Neuronal stem cell (in vitro differentiated cells): ENCODE results near the gene RLN3.
A peak's percentile ranks its signal among the peaks of the same experiment; 100 is the strongest.

Experiments used
- DNase-seq: peaks from one replicate; pipeline ENCODE4 v3.0.0-alpha.2; 2013; ENCODE audit warnings: low spot score
- H2AFZ ChIP-seq: one replicate; pipeline ENCODE4 v1.6.1; 2013; ENCODE audit warnings: mild to moderate bottlenecking, low read length, inconsistent platforms
- H2AK5ac ChIP-seq: 2 replicates; pipeline ENCODE4 v1.6.1; 2013; ENCODE audit warnings: low read depth, mild to moderate bottlenecking, inconsistent platforms, low read length, moderate library complexity, mixed read lengths
- H2BK120ac ChIP-seq: 2 replicates; pipeline ENCODE4 v1.6.1; 2013; ENCODE audit warnings: low read depth, mild to moderate bottlenecking, inconsistent platforms, low read length, moderate library complexity, mixed read lengths
- H2BK12ac ChIP-seq: one replicate; pipeline ENCODE4 v1.6.1; 2013; ENCODE audit warnings: low read length, inconsistent platforms
- H2BK15ac ChIP-seq: 2 replicates; pipeline ENCODE4 v1.6.1; 2013; ENCODE audit warnings: mild to moderate bottlenecking, low read length, inconsistent platforms, mixed read lengths
- H2BK5ac ChIP-seq: one replicate; pipeline ENCODE4 v1.6.1; 2013; ENCODE audit warnings: inconsistent platforms, mild to moderate bottlenecking, low read length, moderate library complexity
- H3K14ac ChIP-seq: one replicate; pipeline ENCODE4 v1.6.1; 2013; ENCODE audit warnings: low read length, inconsistent platforms
- H3K18ac ChIP-seq: 2 replicates; pipeline ENCODE4 v1.6.1; 2013; ENCODE audit warnings: low read length, inconsistent platforms
- H3K23ac ChIP-seq: 2 replicates; pipeline ENCODE4 v1.6.1; 2013; ENCODE audit warnings: low read depth, mild to moderate bottlenecking, mixed read lengths, low read length, inconsistent platforms; ENCODE audit not compliant: poor library complexity
- H3K27ac ChIP-seq: replicated peaks from 3 replicates; pipeline ENCODE4 v1.5.1; 2013; ENCODE audit warnings: low read length, inconsistent platforms
- H3K27me3 ChIP-seq, 3 experiments: 2 replicates each; pipeline ENCODE4 v1.6.1; 2013; ENCODE audit warnings: low read length in 3 of 3, mild to moderate bottlenecking in 2 of 3, inconsistent platforms in 1 of 3, low read depth in 1 of 3, mixed read lengths in 1 of 3, moderate library complexity in 1 of 3; ENCODE audit not compliant: control insufficient read depth in 3 of 3, insufficient read depth in 3 of 3
- H3K36me3 ChIP-seq, 2 donors: replicated peaks in 1 of 2; 2 replicates each; pipeline ENCODE4 v1.6.1; 2013; ENCODE audit warnings: low read length in 2 of 2; ENCODE audit not compliant: control insufficient read depth in 2 of 2, insufficient read depth in 2 of 2
- H3K4ac ChIP-seq: 2 replicates; pipeline ENCODE4 v1.6.1; 2013; ENCODE audit warnings: inconsistent platforms, mild to moderate bottlenecking, low read length, moderate library complexity
- H3K4me1 ChIP-seq, 2 donors: 1 replicate in 1 of 2; 2 replicates in 1 of 2; pipeline ENCODE4 v1.6.1; 2013; ENCODE audit warnings: low read length in 2 of 2, low read depth in 1 of 2; ENCODE audit not compliant: control insufficient read depth in 2 of 2, insufficient read depth in 1 of 2
- H3K4me2 ChIP-seq: one replicate; pipeline ENCODE4 v1.6.1; 2013; ENCODE audit warnings: mild to moderate bottlenecking, low read length, inconsistent platforms; ENCODE audit not compliant: insufficient read depth, poor library complexity, severe bottlenecking
- H3K4me3 ChIP-seq, 2 donors: 2 replicates each; pipeline ENCODE4 v1.5.1; 2013; ENCODE audit warnings: low read length in 2 of 2, mild to moderate bottlenecking in 2 of 2, inconsistent platforms in 1 of 2, moderate library complexity in 1 of 2
- H3K79me1 ChIP-seq: one replicate; pipeline ENCODE4 v1.6.1; 2013; ENCODE audit warnings: low read depth, mild to moderate bottlenecking, inconsistent platforms, low read length, moderate library complexity
- H3K9ac ChIP-seq: one replicate; pipeline ENCODE4 v1.6.1; 2013; ENCODE audit warnings: mild to moderate bottlenecking, low read depth, low read length, inconsistent platforms; ENCODE audit not compliant: poor library complexity
- H3K9me3 ChIP-seq, 2 donors: replicated peaks in 1 of 2; 2 replicates each; pipeline versions ENCODE3 to v1.6.1; 2013; ENCODE audit warnings: low read length in 2 of 2, mild to moderate bottlenecking in 2 of 2, inconsistent platforms in 1 of 2, low read depth in 1 of 2, mixed read lengths in 1 of 2, moderate library complexity in 1 of 2; ENCODE audit not compliant: control insufficient read depth in 2 of 2, insufficient read depth in 1 of 2
- H4K8ac ChIP-seq: one replicate; pipeline ENCODE4 v1.6.1; 2013; ENCODE audit warnings: low read depth, mild to moderate bottlenecking, inconsistent platforms, low read length, moderate library complexity
- H4K91ac ChIP-seq: one replicate; pipeline ENCODE4 v1.6.1; 2013; ENCODE audit warnings: low read length, low read depth, mild to moderate bottlenecking, inconsistent platforms; ENCODE audit not compliant: poor library complexity
- WGBS, 2 donors: extraction: QIAGEN DNeasy Blood & Tissue Kit; methylation state at CpG; one replicate each; pipeline ENCODE4 v1.1.7; 2013; ENCODE audit warnings: missing lambda C conversion rate in 2 of 2, mixed read lengths in 1 of 2; ENCODE audit not compliant: insufficient read length in 2 of 2, insufficient replicate concordance in 1 of 2; ENCODE audit errors: extremely low coverage in 2 of 2; 5-methylcytosine and 5-hydroxymethylcytosine counted together

RLN3 gene

DNA sequence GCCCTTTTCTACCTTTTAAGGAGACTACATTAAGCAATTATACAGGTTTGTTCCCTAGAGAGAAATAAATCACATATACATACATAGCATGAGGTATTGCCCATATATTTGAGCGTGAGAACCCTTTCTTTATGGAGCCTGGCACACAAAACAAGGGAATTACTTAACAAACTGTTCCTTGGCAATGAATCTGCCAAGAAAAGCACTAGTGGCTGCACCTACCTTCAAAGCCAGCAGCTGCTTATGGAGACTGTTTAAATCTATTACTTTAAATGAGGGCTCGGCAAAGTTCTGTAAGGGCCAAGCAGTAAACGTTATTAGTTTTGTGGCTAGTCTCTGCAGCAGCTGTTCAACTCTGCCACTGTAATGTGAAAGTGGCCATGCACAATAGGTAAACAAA lies 28.9 kb upstream of the RLN3 start:
- H3K79me1 ChIP-seq: peaks cover 6% of the 10 kb centered on the region
- no peak overlapping the region for H2AK5ac ChIP-seq
- H3K4ac ChIP-seq: no peak overlapping the region
- no peak overlapping the region for H4K8ac ChIP-seq
- H3K4me2 ChIP-seq: no peak overlapping the region
- H3K23ac ChIP-seq: no peak overlapping the region
- H3K4me1 ChIP-seq: no peaks in the 10 kb centered on the region
- H4K91ac ChIP-seq: no peak overlapping the region
- peaks cover 9 to 12% of the 10 kb centered on the region in 2 donors for H3K9me3 ChIP-seq
- no CpG with 5 or more reads among the region's 3 CpGs for WGBS, 2 donors
- no peak overlapping the region for H3K27ac ChIP-seq
- H3K14ac ChIP-seq: no peak overlapping the region
- H2BK15ac ChIP-seq: no peak overlapping the region
- no peak for DNase-seq
- no peak overlapping the region for H2BK5ac ChIP-seq
- no peak overlapping the region for H3K4me3 ChIP-seq
- H3K18ac ChIP-seq: no peak overlapping the region
- H2BK120ac ChIP-seq: no peak overlapping the region
- H2BK12ac ChIP-seq: no peak overlapping the region
- no peaks in the 10 kb centered on the region for H3K27me3 ChIP-seq
- no peak overlapping the region for H2AFZ ChIP-seq
- H3K36me3 ChIP-seq: peaks cover 3% of the 10 kb centered on the region in 2 donors
- no peak overlapping the region for H3K9ac ChIP-seq

DNA sequence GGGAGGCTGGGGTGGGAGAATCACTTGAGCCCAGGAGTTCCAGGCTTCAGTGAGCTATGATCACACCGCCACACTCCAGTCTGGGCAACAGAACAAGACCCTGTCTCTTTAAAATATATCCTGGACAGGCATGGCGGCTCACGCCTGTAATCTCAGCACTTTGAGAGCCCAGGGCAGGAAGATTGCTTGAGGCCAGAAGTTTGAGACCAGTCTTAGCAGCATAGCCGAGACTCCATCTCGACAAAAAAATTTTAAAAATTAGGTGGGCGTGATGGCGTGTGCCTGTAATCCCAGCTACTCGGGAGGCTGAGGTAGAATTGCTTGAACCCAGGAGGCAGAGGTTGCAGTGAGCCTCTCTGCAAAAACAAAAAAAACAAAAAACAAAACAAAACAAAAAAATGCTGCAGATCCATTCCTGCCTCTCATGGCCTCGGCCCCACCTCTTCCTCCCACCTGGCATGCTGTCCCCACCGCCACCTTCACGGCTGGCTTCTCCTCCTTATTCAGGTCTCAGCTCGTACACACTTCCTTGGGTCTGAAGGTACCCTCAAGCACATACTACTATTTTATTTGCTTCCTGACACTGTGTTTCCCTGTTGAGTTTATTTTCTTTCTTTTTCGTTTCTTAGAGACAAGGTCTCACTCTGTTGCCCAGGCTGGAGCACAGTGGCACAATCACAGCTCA lies 27.1 kb upstream of the RLN3 start:
- Histone ChIP-seq H3K79me1 (peaks cover 7% of the 10 kb centered on the region), H3K23ac (no peak overlapping the region), H4K91ac (no peak overlapping the region), H2BK12ac (no peak overlapping the region), H3K9ac (no peak overlapping the region), H3K27me3 (no peaks in the 10 kb centered on the region), H3K4me2 (no peak overlapping the region), H3K36me3 (peaks cover 0 to 3% of the 10 kb centered on the region in 2 donors), H3K27ac (no peak overlapping the region), H2BK5ac (no peak overlapping the region), H2AFZ (no peak overlapping the region), H3K4me1 (peaks cover 0 to 2% of the 10 kb centered on the region in 2 donors), H3K4me3 (no peak overlapping the region), H3K18ac (no peak overlapping the region), H2BK15ac (no peak overlapping the region), H3K4ac (no peak overlapping the region), H4K8ac (no peak overlapping the region), H3K9me3 (peaks cover 9 to 12% of the 10 kb centered on the region in 2 donors), H2AK5ac (no peak overlapping the region), H3K14ac (no peak overlapping the region), H2BK120ac (no peak overlapping the region)
- no peak for DNase-seq
- WGBS, 2 donors: no CpG with 5 or more reads among the region's 13 CpGs

DNA sequence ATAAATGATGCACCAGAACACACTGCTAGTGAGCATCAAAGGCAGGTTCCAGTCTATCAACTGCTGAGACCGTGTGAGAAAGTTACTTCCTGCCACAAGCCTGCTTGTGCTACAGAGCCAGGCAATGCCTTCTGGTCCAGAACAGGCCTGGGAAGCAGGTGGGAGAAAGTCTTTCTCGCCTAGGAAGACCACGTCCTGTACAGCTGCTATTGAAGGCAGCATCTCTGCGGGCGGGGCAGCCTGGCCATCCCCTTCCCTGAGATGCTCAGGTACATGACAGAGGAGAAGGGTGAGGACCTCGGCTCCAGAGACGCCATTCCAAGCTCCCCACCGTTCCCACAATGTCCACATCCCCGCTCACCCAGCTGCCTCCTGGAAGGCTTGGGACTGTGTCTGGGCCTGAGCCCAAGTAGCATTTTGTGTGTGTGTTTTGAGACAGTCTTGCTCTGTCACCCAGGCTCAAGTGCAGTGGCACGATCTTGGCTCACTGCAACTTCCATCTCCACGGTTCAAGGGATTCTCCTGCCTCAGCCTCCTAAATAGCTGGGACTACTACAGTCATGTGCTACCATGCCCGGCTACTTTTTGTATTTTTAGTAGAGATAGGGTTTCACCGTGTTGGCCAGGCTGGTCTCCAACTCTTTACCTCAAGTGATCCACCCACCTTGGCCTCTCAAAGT lies 25.2 kb upstream of the RLN3 start:
- peaks cover 0 to 2% of the 10 kb centered on the region in 2 donors for H3K4me1 ChIP-seq
- H3K9ac ChIP-seq: no peak overlapping the region
- peaks cover 9 to 12% of the 10 kb centered on the region in 2 donors for H3K9me3 ChIP-seq
- no peak overlapping the region for H2BK5ac ChIP-seq
- WGBS, 2 donors: no CpG with 5 or more reads among the region's 13 CpGs
- DNase-seq: no peak
- peak overlapping the region; percentile 13 for H3K23ac ChIP-seq
- H3K27me3 ChIP-seq: no peaks in the 10 kb centered on the region
- no peak overlapping the region for H2AFZ ChIP-seq
- H3K36me3 ChIP-seq: peaks cover 0 to 2% of the 10 kb centered on the region in 2 donors
- H2BK120ac ChIP-seq: no peak overlapping the region
- no peak overlapping the region for H3K14ac ChIP-seq
- H4K8ac ChIP-seq: no peak overlapping the region
- no peak overlapping the region for H2AK5ac ChIP-seq
- H4K91ac ChIP-seq: no peak overlapping the region
- no peak overlapping the region for H3K4me3 ChIP-seq
- H2BK12ac ChIP-seq: no peak overlapping the region
- no peak overlapping the region for H3K27ac ChIP-seq
- no peak overlapping the region for H2BK15ac ChIP-seq
- H3K4me2 ChIP-seq: no peak overlapping the region
- no peak overlapping the region for H3K4ac ChIP-seq
- no peak overlapping the region for H3K18ac ChIP-seq
- peaks cover 6% of the 10 kb centered on the region for H3K79me1 ChIP-seq

DNA sequence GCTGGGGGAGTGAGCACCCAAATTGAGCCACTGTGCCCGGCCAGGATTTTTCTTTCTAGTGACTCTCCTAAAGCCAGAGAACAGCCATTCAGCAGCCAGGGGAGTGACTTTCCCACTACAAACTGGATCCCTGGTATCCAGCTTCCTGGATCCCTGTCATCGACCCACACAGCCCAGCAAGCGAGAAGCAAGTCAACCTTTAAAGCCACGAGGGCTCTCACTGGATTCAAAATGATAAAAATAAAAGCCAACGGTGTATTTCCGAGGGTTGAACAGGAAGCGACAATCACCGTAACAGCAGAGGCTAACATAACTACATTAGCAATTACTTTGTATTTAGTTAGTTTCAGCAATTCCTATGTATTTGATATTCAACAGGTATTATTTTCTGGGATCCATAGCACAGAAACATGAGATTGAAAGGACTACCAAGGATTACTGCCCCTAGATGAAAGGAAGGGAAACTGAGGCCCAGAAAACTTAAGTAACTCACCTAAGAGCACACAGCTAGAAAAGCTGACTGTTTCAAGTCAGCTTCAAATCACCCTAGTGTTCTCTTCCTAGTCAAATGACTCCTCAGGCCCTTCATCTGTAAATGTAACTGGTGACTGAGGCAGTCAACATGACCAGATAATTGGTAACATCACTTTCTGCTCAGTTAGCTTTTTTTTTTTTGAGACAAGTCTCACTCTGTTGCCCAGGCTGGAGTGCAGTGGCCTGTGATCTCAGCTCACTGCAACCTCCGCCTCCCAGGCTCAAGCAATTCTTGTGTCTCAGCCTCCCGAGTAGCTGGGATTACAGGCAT lies 24.5 kb upstream of the RLN3 start:
- H3K4me1 ChIP-seq: peaks cover 0 to 2% of the 10 kb centered on the region in 2 donors
- H2BK5ac ChIP-seq: no peak overlapping the region
- no peak for DNase-seq
- no peak overlapping the region for H2AK5ac ChIP-seq
- H3K79me1 ChIP-seq: peaks cover 4% of the 10 kb centered on the region
- no peak overlapping the region for H3K4me3 ChIP-seq
- no peak overlapping the region for H2AFZ ChIP-seq
- no peak overlapping the region for H3K14ac ChIP-seq
- no peak overlapping the region for H2BK120ac ChIP-seq
- H3K27me3 ChIP-seq: no peaks in the 10 kb centered on the region
- WGBS, 2 donors: no CpG with 5 or more reads among the region's 10 CpGs
- peaks cover 0 to 2% of the 10 kb centered on the region in 2 donors for H3K36me3 ChIP-seq
- H3K27ac ChIP-seq: no peak overlapping the region
- H3K9me3 ChIP-seq: peaks cover 9 to 11% of the 10 kb centered on the region in 2 donors
- H4K91ac ChIP-seq: no peak overlapping the region
- H2BK12ac ChIP-seq: no peak overlapping the region
- no peak overlapping the region for H4K8ac ChIP-seq
- no peak overlapping the region for H3K18ac ChIP-seq
- H3K9ac ChIP-seq: no peak overlapping the region
- no peak overlapping the region for H2BK15ac ChIP-seq
- H3K4ac ChIP-seq: no peak overlapping the region
- H3K23ac ChIP-seq: no peak overlapping the region
- H3K4me2 ChIP-seq: no peak overlapping the region
